HUES6 (cell line): ENCODE results near the gene HSD17B3.

Experiments
- H3K27ac ChIP-seq: 2 replicates; pipeline ENCODE4 v1.7.0; 2013; ENCODE audit warnings: low read depth, mild to moderate bottlenecking, low read length, inconsistent platforms
- H3K27me3 ChIP-seq: 2 replicates; pipeline ENCODE4 v1.6.1; 2013; ENCODE audit warnings: low read length; ENCODE audit not compliant: control insufficient read depth, insufficient read depth
- H3K36me3 ChIP-seq: 2 replicates; pipeline ENCODE4 v1.6.1; 2013; ENCODE audit warnings: low read length; ENCODE audit not compliant: control insufficient read depth, insufficient read depth
- H3K4me1 ChIP-seq: 2 replicates; pipeline ENCODE4 v1.6.1; 2013; ENCODE audit warnings: low read length; ENCODE audit not compliant: control insufficient read depth, insufficient read depth
- H3K4me3 ChIP-seq: 2 replicates; pipeline ENCODE4 v1.5.1; 2013; ENCODE audit warnings: low read depth, low read length
- H3K9ac ChIP-seq: one replicate; pipeline ENCODE4 v1.6.1; 2013; ENCODE audit warnings: mild to moderate bottlenecking, low read length
- H3K9me3 ChIP-seq: 2 replicates; pipeline ENCODE4 v1.6.1; 2013; ENCODE audit warnings: low read depth, low read length; ENCODE audit not compliant: control insufficient read depth, insufficient read depth

Gene HSD17B3

GRCh38 chr9:96216583-96216982 is 85.4 kb downstream of the HSD17B3 start:
- no peak overlapping the region for H3K4me3 ChIP-seq

GRCh38 chr9:96215841-96216240 is 86.1 kb downstream of the HSD17B3 start:
- Histone ChIP-seq H3K9me3 (0 out of 2 replicates have a peak, but pooled peaks cover 10% of the 10 kb centered on the region), H3K4me3 (no peak overlapping the region), H3K4me1 (peaks cover 21% of the 10 kb centered on the region), H3K27me3 (peaks cover 6% of the 10 kb centered on the region; the same call in 1 of the 2 replicates), H3K36me3 (no peaks in the 10 kb centered on the region), H3K9ac (no peak overlapping the region), H3K27ac (no peak overlapping the region)

More at GRCh38 chr9:96216583-96216982, 85.4 kb downstream of the HSD17B3 start:
- peak overlapping the region; percentile 27 for H3K9ac ChIP-seq
- H3K9me3 ChIP-seq: 0 out of 2 replicates have a peak, but pooled peaks cover 10% of the 10 kb centered on the region
- H3K4me1 ChIP-seq: peaks cover 21% of the 10 kb centered on the region
- peaks cover 6% of the 10 kb centered on the region; the same call in 1 of the 2 replicates for H3K27me3 ChIP-seq
- no peaks in the 10 kb centered on the region for H3K36me3 ChIP-seq
- no peak overlapping the region; the same call in 1 of the 2 replicates for H3K27ac ChIP-seq

GRCh38 chr9:96214635-96215034 is 87.3 kb downstream of the HSD17B3 start:
- Histone ChIP-seq H3K4me1 (peaks cover 21% of the 10 kb centered on the region), H3K27me3 (peaks cover 6% of the 10 kb centered on the region; the same call in 1 of the 2 replicates), H3K27ac (no peak overlapping the region), H3K36me3 (no peaks in the 10 kb centered on the region), H3K9me3 (0 out of 2 replicates have a peak, but pooled peaks cover 10% of the 10 kb centered on the region), H3K9ac (no peak overlapping the region), H3K4me3 (no peak overlapping the region; the same call in 1 of the 2 replicates)

GRCh38 chr9:96209407-96210271 is 92.3 kb downstream of the HSD17B3 start:
- Histone ChIP-seq H3K27ac (no peak overlapping the region), H3K4me1 (peaks cover 4% of the 10 kb centered on the region), H3K9me3 (peaks cover 15% of the 10 kb centered on the region), H3K4me3 (no peak overlapping the region), H3K27me3 (no peaks in the 10 kb centered on the region), H3K9ac (no peak overlapping the region), H3K36me3 (no peaks in the 10 kb centered on the region)

- H3K27me3 ChIP-seq: no peaks in the 10 kb centered on the region
- no peaks in the 10 kb centered on the region for H3K36me3 ChIP-seq
- H3K4me1 ChIP-seq: peaks cover 4% of the 10 kb centered on the region
These were observed 95.7 kb downstream of the HSD17B3 start for GRCh38 chr9:96206156-96206751.

GRCh38 chr9:96204853-96205252 is 97.1 kb downstream of the HSD17B3 start:
- Histone ChIP-seq H3K27ac (no peak overlapping the region), H3K9ac (no peak overlapping the region), H3K27me3 (no peaks in the 10 kb centered on the region), H3K4me1 (peaks cover 10% of the 10 kb centered on the region), H3K36me3 (no peaks in the 10 kb centered on the region), H3K9me3 (peaks cover 10% of the 10 kb centered on the region), H3K4me3 (no peak overlapping the region)

More at GRCh38 chr9:96206156-96206751, 95.7 kb downstream of the HSD17B3 start:
- no peak overlapping the region for H3K27ac ChIP-seq
- H3K9me3 ChIP-seq: peaks cover 10% of the 10 kb centered on the region
- no peak overlapping the region for H3K9ac ChIP-seq
- no peak overlapping the region for H3K4me3 ChIP-seq

- no peak overlapping the region for H3K27ac ChIP-seq
- no peaks in the 10 kb centered on the region for H3K36me3 ChIP-seq
- H3K4me3 ChIP-seq: no peak overlapping the region
- peaks cover 10% of the 10 kb centered on the region for H3K4me1 ChIP-seq
- peaks cover 10% of the 10 kb centered on the region for H3K9me3 ChIP-seq
- H3K27me3 ChIP-seq: no peaks in the 10 kb centered on the region
- H3K9ac ChIP-seq: no peak overlapping the region
These were observed 98.0 kb downstream of the HSD17B3 start for GRCh38 chr9:96203867-96204501.

- Histone ChIP-seq H3K27ac (no peak overlapping the region), H3K4me1 (peaks cover 10% of the 10 kb centered on the region), H3K27me3 (no peaks in the 10 kb centered on the region), H3K9ac (no peak overlapping the region), H3K36me3 (no peaks in the 10 kb centered on the region), H3K4me3 (no peak overlapping the region), H3K9me3 (peaks cover 10% of the 10 kb centered on the region)
These were observed 98.8 kb downstream of the HSD17B3 start for GRCh38 chr9:96202971-96203780.

GRCh38 chr9:96201140-96201539 is 100.8 kb downstream of the HSD17B3 start:
- H3K27ac ChIP-seq: no peak overlapping the region
- peaks cover 10% of the 10 kb centered on the region for H3K4me1 ChIP-seq
- H3K9ac ChIP-seq: no peak overlapping the region
- no peaks in the 10 kb centered on the region for H3K27me3 ChIP-seq
- no peaks in the 10 kb centered on the region for H3K36me3 ChIP-seq
- peaks cover 10% of the 10 kb centered on the region for H3K9me3 ChIP-seq
- no peak overlapping the region for H3K4me3 ChIP-seq

- H3K9ac ChIP-seq: no peak overlapping the region
- no peaks in the 10 kb centered on the region for H3K36me3 ChIP-seq
- peaks cover 10% of the 10 kb centered on the region for H3K4me1 ChIP-seq
- no peaks in the 10 kb centered on the region for H3K27me3 ChIP-seq
- no peaks in the 10 kb centered on the region for H3K9me3 ChIP-seq
- H3K4me3 ChIP-seq: no peak overlapping the region
- H3K27ac ChIP-seq: no peak overlapping the region
These were observed 103.0 kb downstream of the HSD17B3 start for GRCh38 chr9:96199006-96199405.
